Sigmoid colon (tissue), 4 donors: Measurements from ENCODE around the gene TMEM208.

ENCODE experiments used
- EP300 ChIP-seq, 4 donors: sonication (generic); formaldehyde crosslinking; IDR thresholded peaks; one replicate each; pipeline ENCODE4 v1.6.1; 2017; ENCODE audit warnings: antibody characterized with exemption in 4 of 4
- TF ChIP-seq, protein P1 (sequence below), 4 experiments: fragments of 450-650 bp in 3 of 4; fragments of 200-600 bp in 1 of 4; IDR thresholded peaks; one replicate each; pipeline ENCODE4 v1.5.1; 2016 to 2019; ENCODE audit warnings: antibody characterized with exemption in 4 of 4, mild to moderate bottlenecking in 3 of 4, moderate library complexity in 2 of 4

DNA sequence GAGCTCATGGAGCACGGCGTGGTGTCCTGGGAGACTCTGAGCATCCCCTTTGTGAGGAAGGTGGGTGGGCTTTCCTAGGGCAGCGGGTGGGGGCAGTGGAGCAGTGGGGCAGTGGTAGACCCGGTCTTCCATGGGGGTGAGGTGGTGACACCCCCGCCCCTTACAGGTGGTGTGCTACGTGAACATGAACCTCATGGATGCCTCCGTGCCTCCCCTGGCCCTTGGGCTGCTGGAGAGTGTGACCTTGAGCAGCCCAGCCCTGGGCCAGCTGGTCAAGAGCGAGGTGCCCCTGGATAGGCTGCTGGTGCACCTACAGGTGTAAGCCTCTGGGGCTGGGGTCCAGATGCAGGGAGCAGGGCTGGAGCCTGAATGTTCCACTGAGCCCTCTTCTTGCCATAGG is 26.4 kb upstream of the TMEM208 start:
- TF ChIP-seq, protein P1, sequence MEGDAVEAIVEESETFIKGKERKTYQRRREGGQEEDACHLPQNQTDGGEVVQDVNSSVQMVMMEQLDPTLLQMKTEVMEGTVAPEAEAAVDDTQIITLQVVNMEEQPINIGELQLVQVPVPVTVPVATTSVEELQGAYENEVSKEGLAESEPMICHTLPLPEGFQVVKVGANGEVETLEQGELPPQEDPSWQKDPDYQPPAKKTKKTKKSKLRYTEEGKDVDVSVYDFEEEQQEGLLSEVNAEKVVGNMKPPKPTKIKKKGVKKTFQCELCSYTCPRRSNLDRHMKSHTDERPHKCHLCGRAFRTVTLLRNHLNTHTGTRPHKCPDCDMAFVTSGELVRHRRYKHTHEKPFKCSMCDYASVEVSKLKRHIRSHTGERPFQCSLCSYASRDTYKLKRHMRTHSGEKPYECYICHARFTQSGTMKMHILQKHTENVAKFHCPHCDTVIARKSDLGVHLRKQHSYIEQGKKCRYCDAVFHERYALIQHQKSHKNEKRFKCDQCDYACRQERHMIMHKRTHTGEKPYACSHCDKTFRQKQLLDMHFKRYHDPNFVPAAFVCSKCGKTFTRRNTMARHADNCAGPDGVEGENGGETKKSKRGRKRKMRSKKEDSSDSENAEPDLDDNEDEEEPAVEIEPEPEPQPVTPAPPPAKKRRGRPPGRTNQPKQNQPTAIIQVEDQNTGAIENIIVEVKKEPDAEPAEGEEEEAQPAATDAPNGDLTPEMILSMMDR (IDR thresholded peaks at IDR 0.05): no peak
- TF ChIP-seq EP300 (IDR thresholded peaks at IDR 0.05): no peak
